ENCODE results near the gene AGBL4.

Gene AGBL4

GRCh38 chr1:48943826-48944225, 1079.9 kb downstream of the AGBL4 start:
- no peak for DNase-seq (ENCODE audit: low read depth, low spot score)

- no peak for DNase-seq (ENCODE audit: low read depth, low spot score)
These were observed 1080.4 kb downstream of the AGBL4 start for GRCh38 chr1:48943393-48943792.

- DNase-seq (ENCODE audit: low read depth, low spot score): no peak
These were observed 1082.6 kb downstream of the AGBL4 start for GRCh38 chr1:48940962-48941732.

- DNase-seq (ENCODE audit: low read depth, low spot score): no peak
These were observed 1083.4 kb downstream of the AGBL4 start for GRCh38 chr1:48940354-48940753.

- DNase-seq (ENCODE audit: low read depth, low spot score): no peak
These were observed 1083.9 kb downstream of the AGBL4 start for GRCh38 chr1:48939828-48940227.

- no peak for DNase-seq (ENCODE audit: low read depth, low spot score)
These were observed 1084.7 kb downstream of the AGBL4 start for GRCh38 chr1:48939042-48939441.

- DNase-seq (ENCODE audit: low read depth, low spot score): no peak
These were observed 1086.0 kb downstream of the AGBL4 start for GRCh38 chr1:48937732-48938131.

- no peak for DNase-seq (ENCODE audit: low read depth, low spot score)
These were observed 1087.3 kb downstream of the AGBL4 start for GRCh38 chr1:48936436-48936835.

- no peak for DNase-seq (ENCODE audit: low read depth, low spot score)
These were observed 1091.4 kb downstream of the AGBL4 start for GRCh38 chr1:48932366-48932765.

- no peak for DNase-seq (ENCODE audit: low read depth, low spot score)
These were observed 1092.1 kb downstream of the AGBL4 start for GRCh38 chr1:48931506-48932192.

- no peak for DNase-seq (ENCODE audit: low read depth, low spot score)
These were observed 1093.7 kb downstream of the AGBL4 start for GRCh38 chr1:48930011-48930410.

- DNase-seq (ENCODE audit: low read depth, low spot score): no peak
These were observed 1099.7 kb downstream of the AGBL4 start for GRCh38 chr1:48924099-48924498.

GRCh38 chr1:48923116-48923515, 1100.6 kb downstream of the AGBL4 start:
- DNase-seq (ENCODE audit: low read depth, low spot score): no peak

GRCh38 chr1:48920851-48921250, 1102.9 kb downstream of the AGBL4 start:
- no peak for DNase-seq (ENCODE audit: low read depth, low spot score)

- no peak for DNase-seq (ENCODE audit: low read depth, low spot score)
These were observed 1105.7 kb downstream of the AGBL4 start for GRCh38 chr1:48917901-48918603.

- DNase-seq (ENCODE audit: low read depth, low spot score): no peak
These were observed 1106.7 kb downstream of the AGBL4 start for GRCh38 chr1:48917070-48917454.

GRCh38 chr1:48916130-48917069, 1107.4 kb downstream of the AGBL4 start:
- no peak for DNase-seq (ENCODE audit: low read depth, low spot score)

- no peak for DNase-seq (ENCODE audit: low read depth, low spot score)
These were observed 1115.1 kb downstream of the AGBL4 start for GRCh38 chr1:48908606-48909005.

GRCh38 chr1:48906729-48907128, 1117.0 kb downstream of the AGBL4 start:
- no peak for DNase-seq (ENCODE audit: low read depth, low spot score)

- DNase-seq (ENCODE audit: low read depth, low spot score): no peak
These were observed 1117.6 kb downstream of the AGBL4 start for GRCh38 chr1:48906164-48906563.

- DNase-seq (ENCODE audit: low read depth, low spot score): no peak
These were observed 1120.5 kb downstream of the AGBL4 start for GRCh38 chr1:48903291-48903690.

- no peak for DNase-seq (ENCODE audit: low read depth, low spot score)
These were observed 1124.9 kb downstream of the AGBL4 start for GRCh38 chr1:48898894-48899293.

Data from activated CD4-positive, CD25-positive, alpha-beta regulatory T cell treated with anti-CD3 and anti-CD28 coated beads, Interleukin-2, amount 50 U/mL, for 16 hours (primary cell).